HepG2 (cell line): ENCODE measurements around the gene ALX4. TPM values are rescaled to one million over a fixed set of nuclear protein-coding genes. Genes with fewer than 3 reads are reported as not detected.

Experiments used
- ATAC-seq: fragments of 200-7000 bp; cut with Tn5 transposase; 3 replicates; pipeline ENCODE4 v1.9.1; 2020; ENCODE audit warnings: mild to moderate bottlenecking, moderate library complexity
- BruUV-seq: library from RNA; stranded (reverse); fragments of 400-500 nt; replicated peaks from 2 replicates; lab custom pipeline; 2021; lab: Mats Ljungman, UMichigan
- CTCF ChIA-PET: fragments of 300-600 bp; formaldehyde crosslinking; extraction: SDS; loops from one replicate; lab custom pipeline; 2021; ENCODE audit warnings: low total read pairs, inconsistent platforms, low intra/inter-chr PET ratio; lab: Yijun Ruan, JAX
- POLR2A ChIA-PET: fragments of 350-600 bp; sonication (Branson Sonifier 250); formaldehyde crosslinking; loops from one replicate; lab custom pipeline; 2020; ENCODE audit warnings: antibody characterized with exemption, inconsistent platforms; lab: Yijun Ruan, JAX
- DNase-seq: peaks from one replicate; pipeline ENCODE4 v3.0.0-alpha.2; 2015; ENCODE audit warnings: low spot score
- FAIRE-seq: peaks from 3 replicates; lab custom pipeline; 2011; peaks lifted over from hg19 to GRCh38; lab: Jason Lieb, UNC
- H2AFZ ChIP-seq: one replicate; pipeline ENCODE4 v1.6.1; 2011; ENCODE audit warnings: low read length, inconsistent platforms
- H3K27ac ChIP-seq: fragments of 300-600 bp; 3 replicates; pipeline ENCODE4 v1.8.0; 2011; ENCODE audit warnings: mixed run types, mild to moderate bottlenecking, mixed read lengths, low read length, inconsistent platforms; ENCODE audit not compliant: insufficient read depth; ENCODE audit errors: extremely low read length
- H3K27me3 ChIP-seq, 2 experiments: fragments of 200-600 bp in 1 of 2; 2 replicates in 1 of 2; 3 replicates in 1 of 2; pipeline versions ENCODE4 v1.6.0 to v1.8.0; 2011; ENCODE audit warnings: low read length in 2 of 2, mild to moderate bottlenecking in 2 of 2, moderate library complexity in 2 of 2, inconsistent platforms in 1 of 2; ENCODE audit not compliant: insufficient read depth in 2 of 2, control insufficient read depth in 1 of 2
- H3K36me3 ChIP-seq, 2 experiments: fragments of 200-600 bp in 1 of 2; replicated peaks in 1 of 2; 2 replicates in 1 of 2; 3 replicates in 1 of 2; pipeline versions ENCODE4 v1.5.1 to v1.8.0; 2011; ENCODE audit warnings: low read length in 2 of 2, inconsistent platforms in 1 of 2; ENCODE audit not compliant: insufficient read depth in 2 of 2, control insufficient read depth in 1 of 2
- H3K4me1 ChIP-seq: 2 replicates; pipeline ENCODE4 v1.5.1; 2012; ENCODE audit warnings: low read length, inconsistent platforms; ENCODE audit not compliant: insufficient read depth
- H3K4me2 ChIP-seq: 2 replicates; pipeline ENCODE4 v1.6.0; 2011; ENCODE audit warnings: low read depth, low read length, inconsistent platforms
- H3K4me3 ChIP-seq, 3 experiments: fragments of 200-600 bp in 1 of 3; sonication (generic), shearing (Covaris generic) in 1 of 3; replicated peaks in 1 of 3; 2 replicates each; pipeline ENCODE4 v1.5.1; 2011 to 2016; ENCODE audit warnings: low read length in 3 of 3, inconsistent platforms in 2 of 3, low read depth in 2 of 3, mild to moderate bottlenecking in 2 of 3, control low read depth in 1 of 3, mixed read lengths in 1 of 3; ENCODE audit not compliant: insufficient read depth in 1 of 3
- H3K79me2 ChIP-seq: one replicate; pipeline ENCODE4 v1.6.1; 2011; ENCODE audit warnings: low read length, inconsistent platforms; ENCODE audit not compliant: insufficient read depth
- H3K9ac ChIP-seq: 2 replicates; pipeline ENCODE4 v1.6.0; 2011; ENCODE audit warnings: mild to moderate bottlenecking, low read depth, low read length, inconsistent platforms; ENCODE audit not compliant: insufficient read depth
- H3K9me3 ChIP-seq: 2 replicates; pipeline ENCODE4 v1.5.1; 2012; ENCODE audit warnings: mild to moderate bottlenecking, low read length
- H4K20me1 ChIP-seq: 2 replicates; pipeline ENCODE4 v1.6.0; 2011; ENCODE audit warnings: inconsistent platforms, mild to moderate bottlenecking, low read length, moderate library complexity; ENCODE audit not compliant: insufficient read depth
- CBX5 ChIP-seq: sonication (generic); formaldehyde crosslinking; IDR thresholded peaks from 2 replicates; pipeline ENCODE4 v1.4.0; 2020; ENCODE audit warnings: missing genetic modification reagents, borderline replicate concordance
- CHD2 ChIP-seq: IDR thresholded peaks from 2 replicates; pipeline ENCODE4 v1.6.1; 2011; ENCODE audit warnings: low read depth, low read length, improper control_type of control experiment
- E2F2 ChIP-seq: sonication (generic); formaldehyde crosslinking; IDR thresholded peaks from 2 replicates; pipeline ENCODE4 v1.4.0; 2020; ENCODE audit warnings: missing genetic modification reagents, borderline replicate concordance
- E2F5 ChIP-seq: sonication (generic); formaldehyde crosslinking; conservative IDR thresholded peaks from 2 replicates; pipeline ENCODE4 v1.4.0; 2020; ENCODE audit warnings: missing genetic modification reagents
- KMT2A ChIP-seq: sonication (generic); formaldehyde crosslinking; IDR thresholded peaks from 2 replicates; pipeline ENCODE4 v1.4.0; 2020; ENCODE audit warnings: missing genetic modification reagents
- PPARG ChIP-seq: conservative IDR thresholded peaks from 2 replicates; pipeline ENCODE4 v1.6.1; 2016; ENCODE audit warnings: missing biosample characterization, missing genetic modification reagents
- PRDM10 ChIP-seq: sonication (generic); formaldehyde crosslinking; IDR thresholded peaks from 2 replicates; pipeline ENCODE4 v1.4.0; 2020; ENCODE audit warnings: low read depth, missing genetic modification reagents
- ZBTB2 ChIP-seq: sonication (generic); formaldehyde crosslinking; IDR thresholded peaks from 2 replicates; pipeline ENCODE4 v1.8.0; 2022; ENCODE audit warnings: low read depth, missing genetic modification reagents
- ZMAT5 ChIP-seq: sonication (generic); formaldehyde crosslinking; IDR thresholded peaks from 2 replicates; pipeline ENCODE4 v1.5.0; 2020; ENCODE audit warnings: mild to moderate bottlenecking, low read depth, missing genetic modification reagents, borderline replicate concordance
- ZNF704 ChIP-seq: sonication (generic); formaldehyde crosslinking; IDR thresholded peaks from 2 replicates; pipeline ENCODE4 v1.8.1; 2023; ENCODE audit warnings: mild to moderate bottlenecking, inconsistent platforms, moderate library complexity, missing genetic modification reagents, borderline replicate concordance
- ZSCAN12 ChIP-seq: sonication (generic); formaldehyde crosslinking; IDR thresholded peaks from 2 replicates; pipeline ENCODE4 v1.9.0; 2021; ENCODE audit warnings: mild to moderate bottlenecking, missing genetic modification reagents
- WGBS: methylation state at CpG from one replicate; pipeline ENCODE4 v1.1.6; 2017; ENCODE audit warnings: low lambda C conversion rate; 5-methylcytosine and 5-hydroxymethylcytosine counted together
- in situ Hi-C: cut with HindIII; loops from 2 replicates; pipeline ENCODE4 v1.10.0; 2017; ENCODE audit warnings: low pct_unique_long_range_greater_than_20kb; ENCODE audit not compliant: extremely low pct_ligation_motif_present
- intact Hi-C: fragments of 100-400 bp; cut with micrococcal nuclease; formaldehyde crosslinking; loops from one replicate; pipeline ENCODE4 v1.10.0; 2022; ENCODE audit not compliant: unreplicated experiment
- polyA plus RNA-seq, 8 experiments: library from polyadenylated mRNA; depleted of rRNA in 3 of 8; stranded (reverse) in 7 of 8; unstranded in 1 of 8; fragments of >200 nt; fragmentation: Illumina TruSeq in 4 of 8; extraction: Trizol in 4 of 8; gene quantifications; 2 replicates each; pipeline versions ENCODE4 v1.2.1 to v1.2.3, GENCODE V29; 2011 to 2016; ENCODE audit warnings: low read depth in 4 of 8, missing spikeins in 1 of 8, mixed read lengths in 1 of 8; ENCODE audit not compliant: insufficient read depth in 1 of 8
- total RNA-seq, 5 experiments: library from RNA; depleted of rRNA; stranded (reverse); fragments of >200 nt; fragmentation: Illumina TruSeq; extraction: Trizol; gene quantifications; 2 replicates each; pipeline ENCODE4 v1.2.3, GENCODE V29; 2016; ENCODE audit warnings: low read depth in 1 of 5

ALX4 gene
- total and polyA plus RNA-seq, 2 of the 13 experiments (the other 11 are each of a cell fraction or from before 2014, with no cell fraction given): not detected

- H4K20me1 ChIP-seq: no peaks in the 10 kb centered on the region
- no peak overlapping the region for H3K4me3 ChIP-seq
- TF ChIP-seq PPARG (CRISPR knock-in tag) (no peak), KMT2A (CRISPR knock-in tag) (no peak), CBX5 (CRISPR knock-in tag) (no peak), ZBTB2 (CRISPR knock-in tag) (no peak), E2F2 (no peak), ZNF704 (CRISPR knock-in tag) (no peak), PRDM10 (CRISPR knock-in tag) (no peak), ZSCAN12 (CRISPR knock-in tag) (no peak), E2F5 (CRISPR knock-in tag) (no peak), CHD2 (no peak), ZMAT5 (CRISPR knock-in tag) (no peak)
- H3K4me2 ChIP-seq: no peak overlapping the region
- ATAC-seq (no peak), FAIRE-seq (no peak), DNase-seq (no peak)
- H3K4me1 ChIP-seq: no peaks in the 10 kb centered on the region
- no peaks in the 10 kb centered on the region for H3K79me2 ChIP-seq
- H3K9me3 ChIP-seq: no peaks in the 10 kb centered on the region
- no TSS peak for BruUV-seq
- H3K27me3 ChIP-seq: peaks cover 4 to 42% of the 10 kb centered on the region in 2 experiments
- no peaks in the 10 kb centered on the region for H3K36me3 ChIP-seq
- H2AFZ ChIP-seq: no peak overlapping the region
- WGBS: 0% methylated on average over 3 of the region's 4 CpGs
- intact Hi-C loops (no loop called here), in situ Hi-C loops (no loop called here)
- H3K27ac ChIP-seq: no peak overlapping the region
- CTCF ChIA-PET: no interaction called here
- H3K9ac ChIP-seq: no peak overlapping the region
- POLR2A ChIA-PET: no interaction called here
Measured at GRCh38 chr11:44339530-44339883, 29.6 kb upstream of the ALX4 start.
